ENCODE results near the gene VPS50. TPM values are rescaled to one million over a fixed set of nuclear protein-coding genes. Genes with fewer than 3 reads are reported as not detected.

Gene VPS50
- total and polyA plus RNA-seq, 2 donors (not counting 3 experiments of a cell fraction or from before 2014, with no cell fraction given) = 6.6 to 25.6 TPM

- dilution Hi-C loops (cut with MboI; ENCODE audit: extremely low pct_ligation_motif_present, low sequenced_read_pairs) = no loop called here
- no peaks in the 10 kb centered on the region for H3K79me2 ChIP-seq (ENCODE audit: control insufficient read depth, insufficient read depth, low read length)
- no TSS peak for BruUV-seq (replicated peaks)
These were observed 20.8 kb upstream of the VPS50 start for GRCh38 chr7:93211228-93211818.

More at GRCh38 chr7:93211228-93211818, 20.8 kb upstream of the VPS50 start:
- Histone ChIP-seq H3K4me2 (ENCODE audit: insufficient read depth, low read length) (no peak overlapping the region), H3K4me3 (replicated peaks in 1 of 3; ENCODE audit: insufficient read depth in 1 of 3, low read depth in 1 of 3, low read length in 3 of 3) (no peak overlapping the region), H3K9ac (replicated peaks; ENCODE audit: extremely low read depth, insufficient read depth, low read length) (no peak overlapping the region), H3K27ac (ENCODE audit: insufficient read depth, low read depth, low read length) (no peak overlapping the region), H3K36me3 (ENCODE audit: control insufficient read depth in 2 of 2, extremely low read depth in 1 of 2, insufficient read depth in 2 of 2, low read length in 2 of 2) (no peaks in the 10 kb centered on the region), H4K20me1 (replicated peaks; ENCODE audit: control insufficient read depth, extremely low read depth, insufficient read depth, low read length) (no peaks in the 10 kb centered on the region), H3K9me1 (replicated peaks; ENCODE audit: control insufficient read depth, extremely low read depth, insufficient read depth, low read length) (no peaks in the 10 kb centered on the region), H2AFZ (ENCODE audit: low read depth, low read length) (no peak overlapping the region), H3K4me1 (ENCODE audit: control insufficient read depth, extremely low read depth, insufficient read depth, low read length) (no peaks in the 10 kb centered on the region), H3K9me3 (replicated peaks; ENCODE audit: control insufficient read depth, insufficient read depth, low read length) (no peaks in the 10 kb centered on the region), H3K27me3 (ENCODE audit: control insufficient read depth in 2 of 2, insufficient read depth in 2 of 2, low read length in 2 of 2) (peaks cover 3 to 34% of the 10 kb centered on the region in 2 experiments)
- TF ChIP-seq EZH2 (IDR thresholded peaks at IDR 0.05; ENCODE audit: borderline replicate concordance, low read depth, low read length, severe bottlenecking) (no peak), MAX (IDR thresholded peaks at IDR 0.05; ENCODE audit: insufficient read depth, insufficient read length) (no peak), GATA2 (IDR thresholded peaks at IDR 0.05; ENCODE audit: insufficient read depth, insufficient read length, low read depth, low read length) (no peak), MYC (IDR thresholded peaks at IDR 0.05; ENCODE audit: low read depth, low read length) (no peak), JUN (IDR thresholded peaks at IDR 0.05; ENCODE audit: borderline replicate concordance, insufficient read depth, insufficient read length, low read depth) (no peak), CTCF (IDR thresholded peaks at IDR 0.05; ENCODE audit: extremely low read depth in 1 of 2, insufficient read depth in 1 of 2, low read depth in 1 of 2, low read length in 2 of 2) (no peak), FOS (IDR thresholded peaks at IDR 0.05; ENCODE audit: borderline replicate concordance, insufficient read depth, low read length) (no peak)
- DNase-seq (ENCODE audit: low read depth, low spot score) (no peak), FAIRE-seq (no peak)
- intact Hi-C loops (cut with micrococcal nuclease) = no loop called here
- POLR2A ChIA-PET = no interaction called here
- CTCF ChIA-PET = no interaction called here
